NCI-H2171 treated with DMSO at 0.1 percent for 48 hours (cell line): Measurements from ENCODE around the gene EIPR1.

ENCODE experiments used
- DNase-seq: peaks from one replicate; lab custom pipeline; 2025; lab: John Stamatoyannopoulos, UW

The EIPR1 gene

GRCh38 chr2:3174626-3175567 is 202.7 kb downstream of the EIPR1 start:
- no peak for DNase-seq

- no peak for DNase-seq
Observed at GRCh38 chr2:3173031-3173430, 204.6 kb downstream of the EIPR1 start.

- DNase-seq, result peak; percentile 93
Observed at GRCh38 chr2:3172265-3172935, 205.2 kb downstream of the EIPR1 start.

- peak; percentile 89 for DNase-seq
Observed at GRCh38 chr2:3171564-3172264, 205.9 kb downstream of the EIPR1 start.

DNA sequence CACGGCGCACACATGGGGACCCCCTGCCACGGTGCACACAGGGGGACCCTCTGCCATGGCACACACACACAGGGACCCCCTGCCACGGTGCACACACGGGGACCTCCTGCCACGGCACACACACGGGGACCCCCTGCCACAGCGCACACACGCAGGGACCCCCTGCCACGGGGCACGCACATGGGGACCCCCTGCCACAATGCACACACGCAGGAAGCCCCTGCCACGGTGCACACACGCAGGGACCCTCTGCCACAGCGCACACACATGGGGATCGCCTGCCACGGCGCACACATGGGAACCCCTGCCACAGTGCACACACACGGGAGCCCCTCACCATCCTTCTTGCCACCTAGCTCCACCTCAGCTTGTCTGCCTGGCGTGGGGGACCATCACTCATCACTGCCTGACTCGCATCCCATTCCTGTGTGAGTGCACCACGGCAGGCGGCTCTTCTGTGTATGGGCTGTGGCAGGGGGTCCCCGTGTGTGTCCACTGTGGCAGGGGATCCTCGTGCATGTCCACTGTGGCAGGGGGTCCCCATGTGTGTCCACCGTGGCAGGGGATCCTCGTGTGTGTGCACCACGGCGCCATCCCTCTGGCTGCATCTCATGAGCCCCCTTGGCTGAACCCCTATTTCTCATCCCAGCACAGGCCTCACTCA is 206.7 kb downstream of the EIPR1 start:
- no peak for DNase-seq

DNA sequence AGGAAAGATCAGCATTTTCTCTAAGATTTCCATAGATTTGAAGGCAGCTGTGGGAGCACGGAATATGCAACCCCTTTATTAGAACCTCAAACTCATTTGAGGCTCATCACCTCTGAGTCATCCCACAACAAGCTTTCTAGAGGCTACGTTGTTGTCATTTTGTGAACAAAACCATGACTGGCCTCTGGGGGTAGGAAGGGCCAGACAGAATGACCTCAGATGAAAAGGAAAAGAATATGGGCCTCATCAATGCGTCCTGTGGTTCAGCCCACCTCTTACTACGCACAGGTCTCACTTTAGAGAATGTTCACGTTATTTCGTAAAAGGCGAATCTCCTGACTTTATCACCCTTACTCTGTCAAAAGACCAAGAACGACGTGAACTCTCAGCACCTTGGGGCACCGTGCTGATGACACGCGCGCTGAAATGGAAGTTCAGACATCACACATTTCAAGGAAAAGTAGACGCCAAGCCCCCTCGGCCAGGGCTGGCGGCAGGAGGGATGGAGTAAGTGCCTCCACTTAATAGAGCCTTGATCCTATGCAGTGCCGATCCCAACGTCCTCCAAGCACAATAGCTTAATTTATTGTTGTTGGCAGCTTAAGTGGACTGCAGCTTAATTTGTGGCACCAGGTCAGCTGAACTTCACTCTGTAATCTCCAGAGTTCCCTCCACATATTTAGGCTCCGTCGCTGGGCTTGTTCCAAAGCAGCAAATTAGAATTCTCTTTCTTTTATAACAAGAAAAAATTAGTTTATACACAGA is 208.3 kb downstream of the EIPR1 start:
- DNase-seq, result no peak

GRCh38 chr2:3168230-3168891 is 209.3 kb downstream of the EIPR1 start:
- no peak for DNase-seq

DNA sequence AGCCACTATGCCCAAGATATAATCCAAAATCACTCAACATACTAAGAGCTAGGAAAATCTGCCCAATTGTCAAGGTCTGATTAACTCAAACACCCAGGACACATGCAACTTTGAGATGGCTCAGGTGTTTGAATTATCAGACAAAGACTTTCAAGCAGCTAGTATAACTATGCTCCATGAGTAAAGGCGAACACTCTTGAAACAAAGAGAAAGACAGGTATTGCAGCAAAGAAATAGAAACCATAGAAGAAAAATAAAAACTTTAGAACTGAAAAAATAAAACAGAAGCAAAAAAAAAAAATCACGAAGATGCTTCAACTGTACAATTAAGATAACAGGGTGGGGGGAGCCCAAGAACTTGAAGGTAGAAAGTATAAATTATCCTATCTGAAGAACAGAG is 214.2 kb downstream of the EIPR1 start:
- DNase-seq, result no peak

DNA sequence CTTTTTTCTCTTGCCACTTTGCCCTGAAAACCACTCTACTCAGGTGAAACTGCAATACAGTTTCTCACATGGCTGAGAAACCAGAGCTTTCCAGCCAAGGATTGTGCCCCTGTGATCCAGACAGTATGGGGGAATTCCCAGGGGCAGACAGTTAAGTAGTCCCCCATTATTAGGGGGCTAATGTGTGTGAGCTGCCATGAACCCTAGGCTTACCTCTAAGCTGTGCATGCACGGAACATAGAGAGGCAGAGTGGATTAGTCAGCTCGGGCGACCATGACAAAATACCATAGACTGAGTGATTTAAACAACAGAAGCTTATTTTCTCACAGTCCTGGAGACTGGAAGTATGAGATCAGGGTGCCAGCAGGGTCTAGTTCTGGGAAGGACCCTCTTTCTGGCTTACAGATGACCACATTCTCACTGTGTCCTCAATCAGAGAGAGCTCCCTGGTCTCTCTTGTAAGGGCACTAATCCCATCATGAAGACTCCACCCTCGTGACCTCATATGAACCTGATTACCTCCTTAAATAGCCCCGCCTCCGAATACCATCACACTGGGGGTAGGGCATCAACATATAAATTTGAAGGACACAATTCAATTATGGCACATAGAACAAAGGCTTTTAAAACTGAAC is 215.1 kb downstream of the EIPR1 start:
- DNase-seq, result no peak

DNA sequence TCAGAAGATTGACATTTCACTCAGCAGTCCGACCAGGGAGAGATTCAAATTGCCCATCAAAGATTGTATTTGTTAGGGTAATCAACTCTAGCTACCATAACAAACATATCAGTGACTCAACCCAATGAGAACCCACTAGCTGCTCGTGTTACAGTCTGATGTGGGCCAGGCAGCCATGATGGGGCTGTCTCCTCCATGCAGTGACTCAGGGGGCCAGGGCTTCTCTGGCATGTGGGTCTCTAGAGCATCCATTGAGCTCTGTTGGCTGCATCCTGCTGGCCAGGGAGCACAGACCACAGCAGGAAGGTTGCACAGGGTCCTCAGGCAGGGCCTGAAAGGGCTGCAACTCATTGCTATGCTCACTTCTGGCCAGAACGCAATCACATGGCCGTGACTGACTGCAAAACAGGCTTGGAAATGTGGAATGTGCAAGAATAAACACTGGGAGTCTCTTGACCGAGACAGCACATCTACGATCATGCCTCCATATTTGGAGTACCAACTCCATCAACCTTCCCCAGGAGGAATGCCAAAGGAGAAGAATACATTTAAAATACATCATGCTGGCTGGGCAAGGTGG is 216.8 kb downstream of the EIPR1 start:
- DNase-seq, result no peak

- DNase-seq, result peak; percentile 32
Observed at GRCh38 chr2:3159782-3160545, 217.7 kb downstream of the EIPR1 start.

GRCh38 chr2:3154700-3155099 is 222.9 kb downstream of the EIPR1 start:
- no peak for DNase-seq

DNA sequence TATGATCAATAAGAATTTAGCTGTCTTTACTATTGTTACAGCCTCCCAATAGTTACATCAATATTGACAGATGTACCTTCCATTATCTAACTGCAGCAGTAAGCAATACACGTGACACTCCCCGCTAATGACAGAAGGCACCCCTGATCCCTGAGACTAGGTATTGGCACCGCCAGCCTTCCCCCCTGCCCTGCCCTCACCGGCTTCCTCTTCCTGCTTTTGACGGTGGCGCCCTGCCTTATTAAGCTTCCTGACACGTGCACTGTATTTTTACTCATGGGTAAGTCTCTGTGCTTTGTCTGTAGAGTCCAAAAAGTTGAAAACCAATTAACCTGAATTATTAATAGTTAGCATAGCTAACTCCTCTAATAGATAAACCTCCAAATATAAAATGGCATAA is 223.5 kb downstream of the EIPR1 start:
- DNase-seq, result peak; percentile 61

- DNase-seq, result peak; percentile 99
Observed at GRCh38 chr2:3151153-3151918, 226.3 kb downstream of the EIPR1 start.

DNA sequence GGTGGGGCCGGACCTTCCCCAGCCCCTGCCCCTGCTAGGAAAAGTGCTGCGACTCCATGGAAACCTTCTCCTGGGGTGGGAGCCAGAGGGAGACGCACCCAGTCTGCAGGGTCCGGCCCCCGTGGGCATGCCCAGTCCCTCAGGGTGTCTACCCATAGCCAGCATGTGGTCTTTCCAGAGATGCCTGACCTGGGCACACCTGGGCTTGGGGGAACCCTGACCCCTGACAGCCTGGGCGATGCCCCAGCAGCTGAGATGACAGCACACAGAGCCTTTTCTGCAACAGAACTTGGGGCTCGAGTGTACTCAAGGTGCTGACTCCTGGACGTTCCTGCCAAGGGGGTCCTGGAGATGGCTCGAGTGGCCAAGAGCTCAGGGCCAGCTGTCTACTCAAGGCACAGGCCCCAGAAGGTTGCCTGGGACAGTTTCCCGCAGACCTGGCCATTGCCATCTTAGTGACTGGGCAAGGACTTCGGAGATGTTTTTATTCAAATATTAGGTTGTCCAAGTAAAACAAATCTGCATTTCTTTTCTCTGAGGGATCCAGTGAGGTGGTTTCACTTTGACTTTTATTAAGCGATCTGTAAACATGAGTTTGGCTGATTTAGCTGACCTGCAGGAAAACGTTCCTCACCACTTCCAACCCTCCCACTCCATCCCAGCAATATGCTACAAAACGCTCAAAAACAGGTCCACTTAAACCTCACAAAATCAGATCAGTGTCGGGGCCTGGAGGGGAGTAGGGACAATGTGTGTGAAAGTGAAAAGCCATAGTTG is 228.0 kb downstream of the EIPR1 start:
- DNase-seq, result no peak

- no peak for DNase-seq
Observed at GRCh38 chr2:3148716-3149115, 228.9 kb downstream of the EIPR1 start.

GRCh38 chr2:3147651-3148530 is 229.7 kb downstream of the EIPR1 start:
- no peak for DNase-seq
